ENCODE measurements around the gene TFDP1.

TFDP1 gene

GRCh38 chr13:113584205-113584869, at the start of gene TFDP1:
TSS of gene TFDP1 (plus strand) at chr13:113584753. CDS start at chr13:113585838, 1,085 bp downstream.
- DNase-seq = peak; percentile 76

- DNase-seq = no peak
Measured at GRCh38 chr13:113535381-113535781, 49.2 kb upstream of the TFDP1 start.

GRCh38 chr13:113536461-113537110, 48.0 kb upstream of the TFDP1 start:
- DNase-seq = no peak

- no peak for DNase-seq
Measured at GRCh38 chr13:113537205-113537604, 47.3 kb upstream of the TFDP1 start.

GRCh38 chr13:113537909-113538688, 46.5 kb upstream of the TFDP1 start:
- DNase-seq = no peak

- no peak for DNase-seq
Measured at GRCh38 chr13:113538689-113539058, 45.9 kb upstream of the TFDP1 start.

- no peak for DNase-seq
Measured at GRCh38 chr13:113539176-113539575, 45.4 kb upstream of the TFDP1 start.

GRCh38 chr13:113539822-113540221, 44.7 kb upstream of the TFDP1 start:
- DNase-seq = no peak

GRCh38 chr13:113540523-113540922, 44.0 kb upstream of the TFDP1 start:
- DNase-seq = no peak

- DNase-seq = no peak
Measured at GRCh38 chr13:113542751-113543424, 41.7 kb upstream of the TFDP1 start.

- DNase-seq = no peak
Measured at GRCh38 chr13:113544071-113544891, 40.3 kb upstream of the TFDP1 start.

GRCh38 chr13:113544896-113545295, 39.7 kb upstream of the TFDP1 start:
- DNase-seq = no peak

GRCh38 chr13:113545455-113545930, 39.1 kb upstream of the TFDP1 start:
- DNase-seq = no peak

- DNase-seq = no peak
Measured at GRCh38 chr13:113545931-113546516, 38.5 kb upstream of the TFDP1 start.

- DNase-seq = no peak
Measured at GRCh38 chr13:113546571-113547237, 37.8 kb upstream of the TFDP1 start.

- DNase-seq = no peak
Measured at GRCh38 chr13:113547238-113547971, 37.1 kb upstream of the TFDP1 start.

- DNase-seq = no peak
Measured at GRCh38 chr13:113548171-113548641, 36.3 kb upstream of the TFDP1 start.

GRCh38 chr13:113548778-113549621, 35.6 kb upstream of the TFDP1 start:
- no peak for DNase-seq

GRCh38 chr13:113550453-113550852, 34.1 kb upstream of the TFDP1 start:
- no peak for DNase-seq
